KG1 (cell line): ENCODE results near the gene HLA-DOA.

Experiments used
- DNase-seq: peaks from one replicate; lab custom pipeline; 2025; lab: John Stamatoyannopoulos, UW

Gene HLA-DOA

GRCh38 chr6:33017018-33017417 lies 7.6 kb upstream of the HLA-DOA start:
- DNase-seq: no peak

- DNase-seq: no peak
These were observed 6.4 kb upstream of the HLA-DOA start for GRCh38 chr6:33015798-33016197.

- DNase-seq: peak; percentile 35
These were observed 5.6 kb upstream of the HLA-DOA start for GRCh38 chr6:33014841-33015634.

GRCh38 chr6:33013608-33014007 lies 4.2 kb upstream of the HLA-DOA start:
- DNase-seq: no peak

GRCh38 chr6:33010356-33010755 lies 965 bp upstream of the HLA-DOA start:
- no peak for DNase-seq

GRCh38 chr6:33007831-33008400 lies 1.5 kb downstream of the HLA-DOA start:
- DNase-seq: no peak

- no peak for DNase-seq
These were observed 4.5 kb downstream of the HLA-DOA start for GRCh38 chr6:33004940-33005339.

GRCh38 chr6:33001685-33002084 lies 7.7 kb downstream of the HLA-DOA start:
- no peak for DNase-seq

- DNase-seq: no peak
These were observed 9.3 kb downstream of the HLA-DOA start for GRCh38 chr6:33000055-33000454.

GRCh38 chr6:32995448-32995847 lies 13.9 kb downstream of the HLA-DOA start:
- DNase-seq: no peak

GRCh38 chr6:32993363-32993973 lies 15.9 kb downstream of the HLA-DOA start:
- DNase-seq: no peak

- DNase-seq: no peak
These were observed 17.4 kb downstream of the HLA-DOA start for GRCh38 chr6:32991972-32992371.

GRCh38 chr6:32989368-32989767 lies 20.0 kb downstream of the HLA-DOA start:
- DNase-seq: no peak

GRCh38 chr6:32984622-32985389 lies 24.6 kb downstream of the HLA-DOA start:
- peak; percentile 91 for DNase-seq

- no peak for DNase-seq
These were observed 25.3 kb downstream of the HLA-DOA start for GRCh38 chr6:32983964-32984621.

GRCh38 chr6:32983493-32983848 lies 25.9 kb downstream of the HLA-DOA start:
- no peak for DNase-seq

GRCh38 chr6:32982702-32983492 lies 26.5 kb downstream of the HLA-DOA start:
- DNase-seq: no peak

GRCh38 chr6:32982084-32982701 lies 27.2 kb downstream of the HLA-DOA start:
- DNase-seq: no peak

GRCh38 chr6:32980488-32981038 lies 28.8 kb downstream of the HLA-DOA start:
- no peak for DNase-seq

- no peak for DNase-seq
These were observed 29.5 kb downstream of the HLA-DOA start for GRCh38 chr6:32979720-32980487.
